Activated CD4-positive, alpha-beta memory T cell treated with anti-CD3 and anti-CD28 coated beads for 36 hours (primary cell): ENCODE measurements around the gene PRR22. TPM values are rescaled to one million over a fixed set of nuclear protein-coding genes. Genes with fewer than 3 reads are reported as not detected.

Source experiments
- CTCF ChIA-PET: fragments of 350-600 bp; sonication (Branson Sonifier 250); formaldehyde crosslinking; loops from one replicate; lab custom pipeline; 2021; ENCODE audit warnings: antibody characterized with exemption, inconsistent platforms; lab: Charles Lee
- POLR2A ChIA-PET: fragments of 350-600 bp; sonication (Branson Sonifier 250); formaldehyde crosslinking; loops from one replicate; lab custom pipeline; 2021; ENCODE audit warnings: antibody characterized with exemption; lab: Charles Lee
- DNase-seq: peaks from one replicate; pipeline ENCODE4 v3.0.0-alpha.2; 2020
- H3K27ac Mint-ChIP-seq: one replicate; pipeline ENCODE4 v1.8.0; 2021; ENCODE audit warnings: mixed read lengths
- H3K27me3 Mint-ChIP-seq: one replicate; pipeline ENCODE4 v1.8.0; 2021; ENCODE audit warnings: mixed read lengths
- H3K36me3 Mint-ChIP-seq: one replicate; pipeline ENCODE4 v1.8.0; 2021; ENCODE audit warnings: mixed read lengths
- H3K4me1 Mint-ChIP-seq: one replicate; pipeline ENCODE4 v1.8.0; 2021; ENCODE audit warnings: low read depth, mixed read lengths
- H3K4me3 Mint-ChIP-seq: one replicate; pipeline ENCODE4 v1.8.0; 2021; ENCODE audit warnings: mild to moderate bottlenecking, mixed read lengths
- H3K9me3 Mint-ChIP-seq: one replicate; pipeline ENCODE4 v1.8.0; 2021; ENCODE audit warnings: mixed read lengths
- intact Hi-C: fragments of 100-400 bp; cut with micrococcal nuclease; formaldehyde crosslinking; loops from one replicate; pipeline ENCODE4 v1.15.1; 2023
- total RNA-seq, 2 experiments: library from RNA; stranded (reverse); gene quantifications; one replicate each; pipeline ENCODE4 v1.2.3, GENCODE V29; 2021

PRR22 gene
- total RNA-seq, 2 experiments from 2014 or later: 2.2 to 2.6 TPM

- intact Hi-C loops: no loop called here
- POLR2A ChIA-PET: no interaction called here
These were observed 24.9 kb upstream of the PRR22 start for GRCh38 chr19:5809469-5809868.

GRCh38 chr19:5809053-5809452 lies 24.5 kb upstream of the PRR22 start:
- intact Hi-C loops: no loop called here
- DNase-seq: no peak
- H3K4me1 Mint-ChIP-seq: peaks cover 6% of the 10 kb centered on the region
- no peak overlapping the region for H3K27ac Mint-ChIP-seq
- H3K27me3 Mint-ChIP-seq: peaks cover 4% of the 10 kb centered on the region
- no peak overlapping the region for H3K4me3 Mint-ChIP-seq
- ChIA-PET CTCF (interaction anchor here (1.4 to 1.7 kb wide), 3 partner anchors 15 to 214 kb away, joined by 4 to 5 read pairs (median 4); no protein-coding TSS in a partner anchor), POLR2A (interaction anchor here (0.6 kb wide), 1 partner anchor 187 kb away, joined by 5 read pairs; the partner anchor contains the start of gene SAFB2)
- no peaks in the 10 kb centered on the region for H3K9me3 Mint-ChIP-seq
- H3K36me3 Mint-ChIP-seq: no peaks in the 10 kb centered on the region

More at GRCh38 chr19:5809469-5809868, 24.9 kb upstream of the PRR22 start:
- no peaks in the 10 kb centered on the region for H3K36me3 Mint-ChIP-seq
- H3K27me3 Mint-ChIP-seq: peaks cover 2% of the 10 kb centered on the region
- no peak overlapping the region for H3K27ac Mint-ChIP-seq
- peaks cover 2% of the 10 kb centered on the region for H3K4me1 Mint-ChIP-seq
- DNase-seq: no peak
- H3K9me3 Mint-ChIP-seq: no peaks in the 10 kb centered on the region
- no peak overlapping the region for H3K4me3 Mint-ChIP-seq
- CTCF ChIA-PET: interaction anchor here (1.4 kb wide), 2 partner anchors 15 to 214 kb away, joined by 4 read pairs; no protein-coding TSS in a partner anchor

GRCh38 chr19:5808120-5808816 lies 23.7 kb upstream of the PRR22 start:
- no peak for DNase-seq
- H3K4me3 Mint-ChIP-seq: no peak overlapping the region
- H3K4me1 Mint-ChIP-seq: peaks cover 12% of the 10 kb centered on the region
- no peaks in the 10 kb centered on the region for H3K9me3 Mint-ChIP-seq
- CTCF ChIA-PET: interaction anchor here (1.0 to 1.7 kb wide), 4 partner anchors 14 to 215 kb away, joined by 3 to 5 read pairs (median 4); no protein-coding TSS in a partner anchor
- intact Hi-C loops: no loop called here
- POLR2A ChIA-PET: interaction anchor here (0.6 kb wide), 1 partner anchor 186 kb away, joined by 5 read pairs; the partner anchor contains the start of gene SAFB2
- peaks cover 4% of the 10 kb centered on the region for H3K27me3 Mint-ChIP-seq
- H3K36me3 Mint-ChIP-seq: no peaks in the 10 kb centered on the region
- H3K27ac Mint-ChIP-seq: no peak overlapping the region

GRCh38 chr19:5806905-5807304 lies 22.4 kb upstream of the PRR22 start:
- no peaks in the 10 kb centered on the region for H3K36me3 Mint-ChIP-seq
- intact Hi-C loops: no loop called here
- H3K27me3 Mint-ChIP-seq: peaks cover 10% of the 10 kb centered on the region
- no peak overlapping the region for H3K4me3 Mint-ChIP-seq
- DNase-seq: no peak
- no peaks in the 10 kb centered on the region for H3K9me3 Mint-ChIP-seq
- H3K4me1 Mint-ChIP-seq: peaks cover 19% of the 10 kb centered on the region
- H3K27ac Mint-ChIP-seq: no peak overlapping the region
- POLR2A ChIA-PET: interaction anchor here (1.1 kb wide), 1 partner anchor 116 kb away, joined by 3 read pairs; no protein-coding TSS in a partner anchor
- CTCF ChIA-PET: interaction anchor here (1.0 to 1.6 kb wide), 3 partner anchors 13 to 216 kb away, joined by 4 to 10 read pairs (median 4); no protein-coding TSS in a partner anchor

- Mint-ChIP-seq H3K36me3 (no peaks in the 10 kb centered on the region), H3K27ac (no peak overlapping the region), H3K9me3 (no peaks in the 10 kb centered on the region), H3K4me1 (peaks cover 21% of the 10 kb centered on the region), H3K4me3 (no peak overlapping the region), H3K27me3 (peaks cover 14% of the 10 kb centered on the region)
- CTCF ChIA-PET: interaction anchor here (1.0 to 1.6 kb wide), 3 partner anchors 12 to 216 kb away, joined by 4 to 10 read pairs (median 4); no protein-coding TSS in a partner anchor
- intact Hi-C loops: no loop called here
- no peak for DNase-seq
- POLR2A ChIA-PET: interaction anchor here (1.1 kb wide), 1 partner anchor 115 kb away, joined by 3 read pairs; no protein-coding TSS in a partner anchor
These were observed 21.6 kb upstream of the PRR22 start for GRCh38 chr19:5806133-5806489.

GRCh38 chr19:5805462-5806132 lies 21.1 kb upstream of the PRR22 start:
- peak; percentile 73 for DNase-seq
- peaks cover 21% of the 10 kb centered on the region for H3K4me1 Mint-ChIP-seq
- ChIA-PET POLR2A (no interaction called here), CTCF (interaction anchor here (1.6 kb wide), 1 partner anchor 11 kb away, joined by 4 read pairs; no protein-coding TSS in a partner anchor)
- no peaks in the 10 kb centered on the region for H3K9me3 Mint-ChIP-seq
- H3K36me3 Mint-ChIP-seq: no peaks in the 10 kb centered on the region
- no peak overlapping the region for H3K27ac Mint-ChIP-seq
- H3K4me3 Mint-ChIP-seq: peak overlapping the region; percentile 50
- H3K27me3 Mint-ChIP-seq: peaks cover 18% of the 10 kb centered on the region
- intact Hi-C loops: loop anchor here (2.0 kb wide), 1 partner anchor 23 kb away; no protein-coding TSS in a partner anchor

GRCh38 chr19:5804516-5805461 lies 20.2 kb upstream of the PRR22 start, which contains the start of gene NRTN:
Gene NRTN, plus strand, starts transcription at chr19:5805067. Its CDS starts 19,099 bp downstream, at chr19:5824166.
- H3K27me3 Mint-ChIP-seq: peaks cover 18% of the 10 kb centered on the region
- CTCF ChIA-PET: interaction anchor here (0.6 to 2.8 kb wide), 58 partner anchors 8 to 322 kb away, joined by 3 to 84 read pairs (median 5); partner anchors contain the start of genes CATSPERD, DUS3L, LONP1 and NDUFA11
- peak within 1 kb of the TSS; percentile 66 for H3K4me3 Mint-ChIP-seq
- no peaks in the 10 kb centered on the region for H3K9me3 Mint-ChIP-seq
- peak; percentile 57 for DNase-seq
- H3K27ac Mint-ChIP-seq: no peak within 1 kb of the TSS
- POLR2A ChIA-PET: interaction anchor here (1.0 to 2.1 kb wide), 7 partner anchors 8 to 114 kb away, joined by 3 to 21 read pairs (median 5); partner anchors contain the start of genes CATSPERD, DUS3L, LONP1 and NDUFA11
- peaks cover 21% of the 10 kb centered on the region for H3K4me1 Mint-ChIP-seq
- no peaks in the 10 kb centered on the region for H3K36me3 Mint-ChIP-seq
- intact Hi-C loops: loop anchor here (1.0 to 2.0 kb wide), 2 partner anchors 24 to 218 kb away; no protein-coding TSS in a partner anchor

GRCh38 chr19:5803752-5804515 lies 19.4 kb upstream of the PRR22 start:
- Mint-ChIP-seq H3K27ac (no peak overlapping the region), H3K9me3 (no peaks in the 10 kb centered on the region), H3K27me3 (peaks cover 22% of the 10 kb centered on the region), H3K4me1 (peaks cover 21% of the 10 kb centered on the region), H3K4me3 (peak overlapping the region; percentile 66), H3K36me3 (no peaks in the 10 kb centered on the region)
- intact Hi-C loops: loop anchor here (1.0 to 2.0 kb wide), 2 partner anchors 25 to 218 kb away; no protein-coding TSS in a partner anchor
- peak; percentile 97 for DNase-seq
- CTCF ChIA-PET: interaction anchor here (0.6 to 2.8 kb wide), 62 partner anchors 9 to 324 kb away, joined by 3 to 84 read pairs (median 5); partner anchors contain the start of genes CATSPERD, DUS3L, LONP1 and NDUFA11
- POLR2A ChIA-PET: interaction anchor here (1.0 to 2.1 kb wide), 7 partner anchors 8 to 113 kb away, joined by 3 to 21 read pairs (median 5); partner anchors contain the start of genes CATSPERD, DUS3L, LONP1 and NDUFA11

- POLR2A ChIA-PET: interaction anchor here (1.0 to 2.1 kb wide), 7 partner anchors 9 to 112 kb away, joined by 3 to 21 read pairs (median 5); partner anchors contain the start of genes CATSPERD, DUS3L, LONP1 and NDUFA11
These were observed 18.9 kb upstream of the PRR22 start for GRCh38 chr19:5803441-5803751.

More at GRCh38 chr19:5803441-5803751, 18.9 kb upstream of the PRR22 start:
- Mint-ChIP-seq H3K4me3 (peak overlapping the region; percentile 60), H3K9me3 (no peaks in the 10 kb centered on the region), H3K27me3 (peaks cover 22% of the 10 kb centered on the region), H3K4me1 (peaks cover 21% of the 10 kb centered on the region), H3K27ac (no peak overlapping the region), H3K36me3 (no peaks in the 10 kb centered on the region)
- CTCF ChIA-PET: interaction anchor here (0.7 to 2.8 kb wide), 51 partner anchors 9 to 325 kb away, joined by 3 to 84 read pairs (median 6); partner anchors contain the start of genes CATSPERD, DUS3L, LONP1 and NDUFA11
- DNase-seq: no peak
- intact Hi-C loops: no loop called here
